HepG2 (cell line): ENCODE measurements around the gene SORBS2. TPM values are rescaled to one million over a fixed set of nuclear protein-coding genes. Genes with fewer than 3 reads are reported as not detected.

Experiments used
- ATAC-seq: fragments of 200-7000 bp; cut with Tn5 transposase; 3 replicates; pipeline ENCODE4 v1.9.1; 2020; ENCODE audit warnings: mild to moderate bottlenecking, moderate library complexity
- BruUV-seq: library from RNA; stranded (reverse); fragments of 400-500 nt; replicated peaks from 2 replicates; lab custom pipeline; 2021; lab: Mats Ljungman, UMichigan
- CTCF ChIA-PET: fragments of 300-600 bp; formaldehyde crosslinking; extraction: SDS; loops from one replicate; lab custom pipeline; 2021; ENCODE audit warnings: low total read pairs, inconsistent platforms, low intra/inter-chr PET ratio; lab: Yijun Ruan, JAX
- POLR2A ChIA-PET: fragments of 350-600 bp; sonication (Branson Sonifier 250); formaldehyde crosslinking; loops from one replicate; lab custom pipeline; 2020; ENCODE audit warnings: antibody characterized with exemption, inconsistent platforms; lab: Yijun Ruan, JAX
- DNase-seq: peaks from one replicate; pipeline ENCODE4 v3.0.0-alpha.2; 2015; ENCODE audit warnings: low spot score
- FAIRE-seq: peaks from 3 replicates; lab custom pipeline; 2011; peaks lifted over from hg19 to GRCh38; lab: Jason Lieb, UNC
- H2AFZ ChIP-seq: one replicate; pipeline ENCODE4 v1.6.1; 2011; ENCODE audit warnings: low read length, inconsistent platforms
- H3K27ac ChIP-seq: fragments of 300-600 bp; 3 replicates; pipeline ENCODE4 v1.8.0; 2011; ENCODE audit warnings: mixed run types, mild to moderate bottlenecking, mixed read lengths, low read length, inconsistent platforms; ENCODE audit not compliant: insufficient read depth; ENCODE audit errors: extremely low read length
- H3K27me3 ChIP-seq, 2 experiments: fragments of 200-600 bp in 1 of 2; 2 replicates in 1 of 2; 3 replicates in 1 of 2; pipeline versions ENCODE4 v1.6.0 to v1.8.0; 2011; ENCODE audit warnings: low read length in 2 of 2, mild to moderate bottlenecking in 2 of 2, moderate library complexity in 2 of 2, inconsistent platforms in 1 of 2; ENCODE audit not compliant: insufficient read depth in 2 of 2, control insufficient read depth in 1 of 2
- H3K36me3 ChIP-seq, 2 experiments: fragments of 200-600 bp in 1 of 2; replicated peaks in 1 of 2; 2 replicates in 1 of 2; 3 replicates in 1 of 2; pipeline versions ENCODE4 v1.5.1 to v1.8.0; 2011; ENCODE audit warnings: low read length in 2 of 2, inconsistent platforms in 1 of 2; ENCODE audit not compliant: insufficient read depth in 2 of 2, control insufficient read depth in 1 of 2
- H3K4me1 ChIP-seq: 2 replicates; pipeline ENCODE4 v1.5.1; 2012; ENCODE audit warnings: low read length, inconsistent platforms; ENCODE audit not compliant: insufficient read depth
- H3K4me2 ChIP-seq: 2 replicates; pipeline ENCODE4 v1.6.0; 2011; ENCODE audit warnings: low read depth, low read length, inconsistent platforms
- H3K4me3 ChIP-seq, 3 experiments: fragments of 200-600 bp in 1 of 3; sonication (generic), shearing (Covaris generic) in 1 of 3; replicated peaks in 1 of 3; 2 replicates each; pipeline ENCODE4 v1.5.1; 2011 to 2016; ENCODE audit warnings: low read length in 3 of 3, inconsistent platforms in 2 of 3, low read depth in 2 of 3, mild to moderate bottlenecking in 2 of 3, control low read depth in 1 of 3, mixed read lengths in 1 of 3; ENCODE audit not compliant: insufficient read depth in 1 of 3
- H3K79me2 ChIP-seq: one replicate; pipeline ENCODE4 v1.6.1; 2011; ENCODE audit warnings: low read length, inconsistent platforms; ENCODE audit not compliant: insufficient read depth
- H3K9ac ChIP-seq: 2 replicates; pipeline ENCODE4 v1.6.0; 2011; ENCODE audit warnings: mild to moderate bottlenecking, low read depth, low read length, inconsistent platforms; ENCODE audit not compliant: insufficient read depth
- H3K9me3 ChIP-seq: 2 replicates; pipeline ENCODE4 v1.5.1; 2012; ENCODE audit warnings: mild to moderate bottlenecking, low read length
- H4K20me1 ChIP-seq: 2 replicates; pipeline ENCODE4 v1.6.0; 2011; ENCODE audit warnings: inconsistent platforms, mild to moderate bottlenecking, low read length, moderate library complexity; ENCODE audit not compliant: insufficient read depth
- ARHGAP35 ChIP-seq: sonication (generic); formaldehyde crosslinking; IDR thresholded peaks from 2 replicates; pipeline ENCODE4 v1.9.0; 2022; ENCODE audit warnings: mild to moderate bottlenecking, inconsistent platforms, moderate library complexity, missing genetic modification reagents, borderline replicate concordance
- BRCA1 ChIP-seq: sonication (generic); formaldehyde crosslinking; IDR thresholded peaks from 2 replicates; pipeline ENCODE4 v1.4.0; 2020; ENCODE audit warnings: missing genetic modification reagents
- KLF12 ChIP-seq: sonication (generic); formaldehyde crosslinking; IDR thresholded peaks from 2 replicates; pipeline ENCODE4 v1.4.0; 2020; ENCODE audit warnings: missing genetic modification reagents, borderline replicate concordance
- KLF15 ChIP-seq: sonication (generic); formaldehyde crosslinking; IDR thresholded peaks from 2 replicates; pipeline ENCODE4 v1.8.1; 2023; ENCODE audit warnings: borderline replicate concordance, mild to moderate bottlenecking, inconsistent platforms, missing genetic modification reagents, mixed read lengths
- MZF1 ChIP-seq: sonication (generic); formaldehyde crosslinking; IDR thresholded peaks from 2 replicates; pipeline ENCODE4 v1.8.1; 2023; ENCODE audit warnings: mild to moderate bottlenecking, missing genetic modification reagents, borderline replicate concordance
- NPAS2 ChIP-seq: sonication (generic); formaldehyde crosslinking; IDR thresholded peaks from 2 replicates; pipeline ENCODE4 v1.8.0; 2022; ENCODE audit warnings: mild to moderate bottlenecking, missing genetic modification reagents, borderline replicate concordance
- NR3C1 ChIP-seq: sonication (generic); formaldehyde crosslinking; IDR thresholded peaks from 2 replicates; pipeline ENCODE4 v1.4.0; 2020; ENCODE audit warnings: missing genetic modification reagents
- RXRA ChIP-seq: sonication (generic); formaldehyde crosslinking; IDR thresholded peaks from 2 replicates; pipeline ENCODE4 v1.5.1; 2020; ENCODE audit warnings: missing genetic modification reagents
- THAP11 ChIP-seq: IDR thresholded peaks from 2 replicates; pipeline ENCODE4 v1.6.1; 2016; ENCODE audit warnings: missing biosample characterization, missing genetic modification reagents
- ZEB1 ChIP-seq: IDR thresholded peaks from 2 replicates; pipeline ENCODE4 v1.6.1; 2012; ENCODE audit warnings: mild to moderate bottlenecking, low read depth, inconsistent platforms; ENCODE audit not compliant: insufficient replicate concordance
- ZFP62 ChIP-seq: sonication (generic); formaldehyde crosslinking; IDR thresholded peaks from 2 replicates; pipeline ENCODE4 v1.4.0; 2020; ENCODE audit warnings: missing genetic modification reagents
- ZNF138 ChIP-seq: sonication (generic); formaldehyde crosslinking; IDR thresholded peaks from 2 replicates; pipeline ENCODE4 v1.5.0; 2020; ENCODE audit warnings: mild to moderate bottlenecking, low read depth, missing genetic modification reagents
- ZNF326 ChIP-seq: sonication (generic); formaldehyde crosslinking; IDR thresholded peaks from 2 replicates; pipeline ENCODE4 v1.4.0; 2020; ENCODE audit warnings: missing genetic modification reagents, borderline replicate concordance
- ZNF33A ChIP-seq: sonication (generic); formaldehyde crosslinking; IDR thresholded peaks from 2 replicates; pipeline ENCODE4 v1.5.1; 2020; ENCODE audit warnings: missing genetic modification reagents, mild to moderate bottlenecking, moderate library complexity, borderline replicate concordance
- ZNF674 ChIP-seq: sonication (generic); formaldehyde crosslinking; IDR thresholded peaks from 2 replicates; pipeline ENCODE4 v1.5.0; 2020; ENCODE audit warnings: low read depth, mild to moderate bottlenecking, missing genetic modification reagents
- ZNF773 ChIP-seq: sonication (generic); formaldehyde crosslinking; IDR thresholded peaks from 2 replicates; pipeline ENCODE4 v1.4.0; 2020; ENCODE audit warnings: missing genetic modification reagents, borderline replicate concordance
- WGBS: methylation state at CpG from one replicate; pipeline ENCODE4 v1.1.6; 2017; ENCODE audit warnings: low lambda C conversion rate; 5-methylcytosine and 5-hydroxymethylcytosine counted together
- in situ Hi-C: cut with HindIII; loops from 2 replicates; pipeline ENCODE4 v1.10.0; 2017; ENCODE audit warnings: low pct_unique_long_range_greater_than_20kb; ENCODE audit not compliant: extremely low pct_ligation_motif_present
- intact Hi-C: fragments of 100-400 bp; cut with micrococcal nuclease; formaldehyde crosslinking; loops from one replicate; pipeline ENCODE4 v1.10.0; 2022; ENCODE audit not compliant: unreplicated experiment
- polyA plus RNA-seq, 8 experiments: library from polyadenylated mRNA; depleted of rRNA in 3 of 8; stranded (reverse) in 7 of 8; unstranded in 1 of 8; fragments of >200 nt; fragmentation: Illumina TruSeq in 4 of 8; extraction: Trizol in 4 of 8; gene quantifications; 2 replicates each; pipeline versions ENCODE4 v1.2.1 to v1.2.3, GENCODE V29; 2011 to 2016; ENCODE audit warnings: low read depth in 4 of 8, missing spikeins in 1 of 8, mixed read lengths in 1 of 8; ENCODE audit not compliant: insufficient read depth in 1 of 8
- total RNA-seq, 5 experiments: library from RNA; depleted of rRNA; stranded (reverse); fragments of >200 nt; fragmentation: Illumina TruSeq; extraction: Trizol; gene quantifications; 2 replicates each; pipeline ENCODE4 v1.2.3, GENCODE V29; 2016; ENCODE audit warnings: low read depth in 1 of 5
- TF ChIP-seq, protein P1 (sequence below): sonication (generic); formaldehyde crosslinking; IDR thresholded peaks from 2 replicates; pipeline ENCODE4 v1.5.0; 2020; ENCODE audit warnings: mild to moderate bottlenecking, missing genetic modification reagents, borderline replicate concordance
- TF ChIP-seq, protein P2 (sequence below): sonication (generic); formaldehyde crosslinking; IDR thresholded peaks from 2 replicates; pipeline ENCODE4 v1.4.0; 2020; ENCODE audit warnings: missing genetic modification reagents
- TF ChIP-seq, protein P3 (sequence below): sonication (generic); formaldehyde crosslinking; IDR thresholded peaks from 2 replicates; pipeline ENCODE4 v1.4.0; 2020; ENCODE audit warnings: missing genetic modification reagents

The SORBS2 gene
- total and polyA plus RNA-seq, 2 of the 13 experiments (the other 11 are each of a cell fraction or from before 2014, with no cell fraction given), result 25.0 to 80.5 TPM

DNA sequence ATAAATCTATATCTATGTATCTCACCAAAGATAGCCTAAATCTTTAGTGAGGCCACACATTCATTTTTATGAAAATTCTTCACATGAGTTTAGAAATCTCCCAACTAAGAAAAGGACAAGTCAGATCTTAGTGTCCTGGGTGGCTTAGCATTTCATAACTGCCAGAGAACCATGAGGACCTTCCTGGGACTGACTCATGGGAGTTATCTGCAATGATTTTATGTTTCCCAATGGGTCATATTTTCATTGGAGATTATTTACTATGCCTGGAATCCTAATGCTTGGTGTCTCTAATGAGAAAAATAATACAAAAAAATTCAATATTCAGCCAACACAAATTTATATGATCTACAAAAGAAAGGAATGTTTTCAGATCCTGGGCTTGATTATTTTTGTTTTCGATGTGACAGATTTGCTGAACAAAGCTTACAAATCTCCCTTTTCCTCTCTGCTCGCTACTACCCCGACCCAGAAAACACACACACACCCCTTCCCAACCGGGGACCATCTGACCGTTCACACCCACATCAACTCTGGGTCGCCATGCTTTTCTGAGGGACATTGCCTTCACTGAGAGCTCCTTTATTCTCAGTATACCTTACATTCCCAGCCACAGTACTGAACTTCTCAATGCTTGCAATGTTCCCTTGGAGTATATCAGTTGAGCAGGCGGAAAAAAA, 40.1 kb downstream of the SORBS2 start:
- BruUV-seq, result no TSS peak
- ChIA-PET CTCF (no interaction called here), POLR2A (interaction anchor here (5.0 kb wide), 1 partner anchor 60 kb away, joined by 57 read pairs; no protein-coding TSS in a partner anchor)
- intact Hi-C loops, result no loop called here
- H3K79me2 ChIP-seq, result peaks cover 30% of the 10 kb centered on the region
- no peak for ATAC-seq
- H4K20me1 ChIP-seq, result no peaks in the 10 kb centered on the region
- no peak overlapping the region for H3K4me3 ChIP-seq
- H3K4me2 ChIP-seq, result 0 out of 2 replicates have a peak overlapping the region, but pooled peaks have one; percentile 12
- no peak for FAIRE-seq
- in situ Hi-C loops, result no loop called here
- no peak for DNase-seq
- peaks cover 58% of the 10 kb centered on the region for H3K4me1 ChIP-seq
- peaks cover 0 to 2% of the 10 kb centered on the region in 2 experiments; a peak in 1 of 5 replicates for H3K36me3 ChIP-seq
- H2AFZ ChIP-seq, result no peak overlapping the region
- no peaks in the 10 kb centered on the region for H3K27me3 ChIP-seq
- no peak overlapping the region for H3K9ac ChIP-seq
- peak overlapping the region; percentile 96 for H3K27ac ChIP-seq
- no peak for TF ChIP-seq MZF1 (CRISPR knock-in tag)
- TF ChIP-seq NR3C1 (CRISPR knock-in tag), result no peak
- no peak for TF ChIP-seq THAP11 (CRISPR knock-in tag)
- no peak for TF ChIP-seq ZNF674
- no peak for TF ChIP-seq NPAS2 (CRISPR knock-in tag)
- TF ChIP-seq, protein P1, sequence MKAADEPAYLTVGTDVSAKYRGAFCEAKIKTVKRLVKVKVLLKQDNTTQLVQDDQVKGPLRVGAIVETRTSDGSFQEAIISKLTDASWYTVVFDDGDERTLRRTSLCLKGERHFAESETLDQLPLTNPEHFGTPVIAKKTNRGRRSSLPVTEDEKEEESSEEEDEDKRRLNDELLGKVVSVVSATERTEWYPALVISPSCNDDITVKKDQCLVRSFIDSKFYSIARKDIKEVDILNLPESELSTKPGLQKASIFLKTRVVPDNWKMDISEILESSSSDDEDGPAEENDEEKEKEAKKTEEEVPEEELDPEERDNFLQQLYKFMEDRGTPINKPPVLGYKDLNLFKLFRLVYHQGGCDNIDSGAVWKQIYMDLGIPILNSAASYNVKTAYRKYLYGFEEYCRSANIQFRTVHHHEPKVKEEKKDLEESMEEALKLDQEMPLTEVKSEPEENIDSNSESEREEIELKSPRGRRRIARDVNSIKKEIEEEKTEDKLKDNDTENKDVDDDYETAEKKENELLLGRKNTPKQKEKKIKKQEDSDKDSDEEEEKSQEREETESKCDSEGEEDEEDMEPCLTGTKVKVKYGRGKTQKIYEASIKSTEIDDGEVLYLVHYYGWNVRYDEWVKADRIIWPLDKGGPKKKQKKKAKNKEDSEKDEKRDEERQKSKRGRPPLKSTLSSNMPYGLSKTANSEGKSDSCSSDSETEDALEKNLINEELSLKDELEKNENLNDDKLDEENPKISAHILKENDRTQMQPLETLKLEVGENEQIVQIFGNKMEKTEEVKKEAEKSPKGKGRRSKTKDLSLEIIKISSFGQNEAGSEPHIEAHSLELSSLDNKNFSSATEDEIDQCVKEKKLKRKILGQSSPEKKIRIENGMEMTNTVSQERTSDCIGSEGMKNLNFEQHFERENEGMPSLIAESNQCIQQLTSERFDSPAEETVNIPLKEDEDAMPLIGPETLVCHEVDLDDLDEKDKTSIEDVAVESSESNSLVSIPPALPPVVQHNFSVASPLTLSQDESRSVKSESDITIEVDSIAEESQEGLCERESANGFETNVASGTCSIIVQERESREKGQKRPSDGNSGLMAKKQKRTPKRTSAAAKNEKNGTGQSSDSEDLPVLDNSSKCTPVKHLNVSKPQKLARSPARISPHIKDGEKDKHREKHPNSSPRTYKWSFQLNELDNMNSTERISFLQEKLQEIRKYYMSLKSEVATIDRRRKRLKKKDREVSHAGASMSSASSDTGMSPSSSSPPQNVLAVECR, result no peak
- no peak for TF ChIP-seq ZNF138 (CRISPR knock-in tag)
- no peak for TF ChIP-seq ARHGAP35 (CRISPR knock-in tag)
- no peak for TF ChIP-seq BRCA1 (CRISPR knock-in tag)
- no peak for TF ChIP-seq ZNF326 (CRISPR knock-in tag)
- TF ChIP-seq ZEB1, result no peak
- TF ChIP-seq KLF15 (CRISPR knock-in tag), result no peak
- TF ChIP-seq RXRA (CRISPR knock-in tag), result no peak
- TF ChIP-seq ZFP62 (CRISPR knock-in tag), result no peak
- TF ChIP-seq, protein P2, sequence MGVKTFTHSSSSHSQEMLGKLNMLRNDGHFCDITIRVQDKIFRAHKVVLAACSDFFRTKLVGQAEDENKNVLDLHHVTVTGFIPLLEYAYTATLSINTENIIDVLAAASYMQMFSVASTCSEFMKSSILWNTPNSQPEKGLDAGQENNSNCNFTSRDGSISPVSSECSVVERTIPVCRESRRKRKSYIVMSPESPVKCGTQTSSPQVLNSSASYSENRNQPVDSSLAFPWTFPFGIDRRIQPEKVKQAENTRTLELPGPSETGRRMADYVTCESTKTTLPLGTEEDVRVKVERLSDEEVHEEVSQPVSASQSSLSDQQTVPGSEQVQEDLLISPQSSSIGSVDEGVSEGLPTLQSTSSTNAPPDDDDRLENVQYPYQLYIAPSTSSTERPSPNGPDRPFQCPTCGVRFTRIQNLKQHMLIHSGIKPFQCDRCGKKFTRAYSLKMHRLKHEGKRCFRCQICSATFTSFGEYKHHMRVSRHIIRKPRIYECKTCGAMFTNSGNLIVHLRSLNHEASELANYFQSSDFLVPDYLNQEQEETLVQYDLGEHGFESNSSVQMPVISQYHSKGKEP, result no peak
- TF ChIP-seq KLF12, result no peak
- TF ChIP-seq ZNF773 (CRISPR knock-in tag), result no peak
- no peak for TF ChIP-seq ZNF33A (CRISPR knock-in tag)
- TF ChIP-seq, protein P3, sequence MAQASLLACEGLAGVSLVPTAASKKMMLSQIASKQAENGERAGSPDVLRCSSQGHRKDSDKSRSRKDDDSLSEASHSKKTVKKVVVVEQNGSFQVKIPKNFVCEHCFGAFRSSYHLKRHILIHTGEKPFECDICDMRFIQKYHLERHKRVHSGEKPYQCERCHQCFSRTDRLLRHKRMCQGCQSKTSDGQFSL (CRISPR knock-in tag), result no peak
- H3K9me3 ChIP-seq, result no peaks in the 10 kb centered on the region
- WGBS, result 94% methylated on average over 7 of the region's 7 CpGs
